Measurements from ENCODE around the gene DCN. TPM values are rescaled to one million over a fixed set of nuclear protein-coding genes. Genes with fewer than 3 reads are reported as not detected.

The DCN gene
- polyA plus RNA-seq, 1 of the 3 experiments (the other 2 are of a cell fraction), result 5.5 TPM

GRCh38 chr12:91176358-91176757, 6.3 kb downstream of the DCN start:
- no peak overlapping the region for H3K27ac ChIP-seq (ENCODE audit: low read depth in 2 of 2, low read length in 1 of 2)
- H4K20me1 ChIP-seq (ENCODE audit: insufficient read depth), result no peaks in the 10 kb centered on the region
- no peak overlapping the region for H3K9ac ChIP-seq
- no peaks in the 10 kb centered on the region for H3K36me3 ChIP-seq (replicated peaks in 1 of 2; ENCODE audit: control insufficient read depth in 1 of 2, insufficient read depth in 2 of 2, low read length in 1 of 2)
- POLR2A ChIA-PET, result no interaction called here
- peaks cover 10% of the 10 kb centered on the region for H3F3A ChIP-seq (replicated peaks; ENCODE audit: insufficient read depth)
- no peak overlapping the region for H2AFZ ChIP-seq (ENCODE audit: low read depth)
- H3K4me3 ChIP-seq (ENCODE audit: low read depth in 2 of 2, low read length in 1 of 2), result no peak overlapping the region
- peaks cover 7 to 15% of the 10 kb centered on the region in 2 experiments; a peak in 3 of 4 replicates for H3K4me1 ChIP-seq (ENCODE audit: control insufficient read depth in 1 of 2, insufficient read depth in 2 of 2, low read depth in 1 of 2, low read length in 1 of 2)
- no peaks in the 10 kb centered on the region for H3K79me2 ChIP-seq (ENCODE audit: insufficient read depth)
- no peak overlapping the region for H3K4me2 ChIP-seq
- no peaks in the 10 kb centered on the region for H3K27me3 ChIP-seq (ENCODE audit: insufficient read depth)
- 88% methylated on average over 2 of the region's 2 CpGs for WGBS (ENCODE audit: low lambda C conversion rate)
- CTCF ChIA-PET, result interaction anchor here (0.9 to 8.2 kb wide), 10 partner anchors 13 to 198 kb away, joined by 3 to 95 read pairs (median 6); no protein-coding TSS in a partner anchor
- H3K9me3 ChIP-seq, result no peaks in the 10 kb centered on the region
- H3K9me2 ChIP-seq, result no peaks in the 10 kb centered on the region
- no peak for DNase-seq
- TF ChIP-seq TEAD4 (IDR thresholded peaks at IDR 0.05; ENCODE audit: borderline replicate concordance, insufficient read depth) (no peak), CHD2 (IDR thresholded peaks at IDR 0.05; ENCODE audit: low read length, partially characterized antibody) (no peak), FOSL2 (IDR thresholded peaks at IDR 0.05; ENCODE audit: borderline replicate concordance, low read depth) (no peak), FOXJ3 (CRISPR knock-in tag; IDR thresholded peaks at IDR 0.05) (no peak), RXRA (IDR thresholded peaks at IDR 0.05; ENCODE audit: borderline replicate concordance, low read depth) (no peak), SIN3A (IDR thresholded peaks at IDR 0.05; ENCODE audit: borderline replicate concordance, low read depth, low read length) (no peak), MEF2A (IDR thresholded peaks at IDR 0.05; ENCODE audit: borderline replicate concordance, low read depth) (no peak), ELF1 (IDR thresholded peaks at IDR 0.05) (no peak), RCOR1 (IDR thresholded peaks at IDR 0.05; ENCODE audit: low read length) (no peak)
- TF ChIP-seq, protein P1, sequence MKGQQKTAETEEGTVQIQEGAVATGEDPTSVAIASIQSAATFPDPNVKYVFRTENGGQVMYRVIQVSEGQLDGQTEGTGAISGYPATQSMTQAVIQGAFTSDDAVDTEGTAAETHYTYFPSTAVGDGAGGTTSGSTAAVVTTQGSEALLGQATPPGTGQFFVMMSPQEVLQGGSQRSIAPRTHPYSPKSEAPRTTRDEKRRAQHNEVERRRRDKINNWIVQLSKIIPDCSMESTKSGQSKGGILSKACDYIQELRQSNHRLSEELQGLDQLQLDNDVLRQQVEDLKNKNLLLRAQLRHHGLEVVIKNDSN (IDR thresholded peaks at IDR 0.05; ENCODE audit: borderline replicate concordance, low read depth), result no peak
- TF ChIP-seq, protein P2, sequence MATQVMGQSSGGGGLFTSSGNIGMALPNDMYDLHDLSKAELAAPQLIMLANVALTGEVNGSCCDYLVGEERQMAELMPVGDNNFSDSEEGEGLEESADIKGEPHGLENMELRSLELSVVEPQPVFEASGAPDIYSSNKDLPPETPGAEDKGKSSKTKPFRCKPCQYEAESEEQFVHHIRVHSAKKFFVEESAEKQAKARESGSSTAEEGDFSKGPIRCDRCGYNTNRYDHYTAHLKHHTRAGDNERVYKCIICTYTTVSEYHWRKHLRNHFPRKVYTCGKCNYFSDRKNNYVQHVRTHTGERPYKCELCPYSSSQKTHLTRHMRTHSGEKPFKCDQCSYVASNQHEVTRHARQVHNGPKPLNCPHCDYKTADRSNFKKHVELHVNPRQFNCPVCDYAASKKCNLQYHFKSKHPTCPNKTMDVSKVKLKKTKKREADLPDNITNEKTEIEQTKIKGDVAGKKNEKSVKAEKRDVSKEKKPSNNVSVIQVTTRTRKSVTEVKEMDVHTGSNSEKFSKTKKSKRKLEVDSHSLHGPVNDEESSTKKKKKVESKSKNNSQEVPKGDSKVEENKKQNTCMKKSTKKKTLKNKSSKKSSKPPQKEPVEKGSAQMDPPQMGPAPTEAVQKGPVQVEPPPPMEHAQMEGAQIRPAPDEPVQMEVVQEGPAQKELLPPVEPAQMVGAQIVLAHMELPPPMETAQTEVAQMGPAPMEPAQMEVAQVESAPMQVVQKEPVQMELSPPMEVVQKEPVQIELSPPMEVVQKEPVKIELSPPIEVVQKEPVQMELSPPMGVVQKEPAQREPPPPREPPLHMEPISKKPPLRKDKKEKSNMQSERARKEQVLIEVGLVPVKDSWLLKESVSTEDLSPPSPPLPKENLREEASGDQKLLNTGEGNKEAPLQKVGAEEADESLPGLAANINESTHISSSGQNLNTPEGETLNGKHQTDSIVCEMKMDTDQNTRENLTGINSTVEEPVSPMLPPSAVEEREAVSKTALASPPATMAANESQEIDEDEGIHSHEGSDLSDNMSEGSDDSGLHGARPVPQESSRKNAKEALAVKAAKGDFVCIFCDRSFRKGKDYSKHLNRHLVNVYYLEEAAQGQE (IDR thresholded peaks at IDR 0.05; ENCODE audit: low read depth, low read length), result no peak

- Histone ChIP-seq H3F3A (replicated peaks; ENCODE audit: insufficient read depth) (no peaks in the 10 kb centered on the region), H3K27me3 (ENCODE audit: insufficient read depth) (no peaks in the 10 kb centered on the region), H2AFZ (ENCODE audit: low read depth) (no peak overlapping the region; the same call in 1 of the 2 replicates), H3K9me3 (no peaks in the 10 kb centered on the region; the same call in 1 of the 2 replicates), H3K4me2 (no peak overlapping the region), H3K4me3 (ENCODE audit: low read depth in 2 of 2, low read length in 1 of 2) (no peak overlapping the region), H3K79me2 (ENCODE audit: insufficient read depth) (no peaks in the 10 kb centered on the region), H3K4me1 (ENCODE audit: control insufficient read depth in 1 of 2, insufficient read depth in 2 of 2, low read depth in 1 of 2, low read length in 1 of 2) (peaks cover 0 to 6% of the 10 kb centered on the region in 2 experiments; a peak in 2 of 4 replicates), H3K9me2 (no peaks in the 10 kb centered on the region), H3K27ac (ENCODE audit: low read depth in 2 of 2, low read length in 1 of 2) (no peak overlapping the region), H3K36me3 (replicated peaks in 1 of 2; ENCODE audit: control insufficient read depth in 1 of 2, insufficient read depth in 2 of 2, low read length in 1 of 2) (no peaks in the 10 kb centered on the region), H4K20me1 (ENCODE audit: insufficient read depth) (no peaks in the 10 kb centered on the region), H3K9ac (no peak overlapping the region)
- ChIA-PET CTCF (interaction anchor here (1.4 to 2.3 kb wide), 2 partner anchors 153 to 194 kb away, joined by 4 to 15 read pairs; no protein-coding TSS in a partner anchor), POLR2A (no interaction called here)
- TF ChIP-seq MXI1 (IDR thresholded peaks at IDR 0.05; ENCODE audit: low read depth, low read length) (no peak), JUND (IDR thresholded peaks at IDR 0.05) (no peak), GABPA (IDR thresholded peaks at IDR 0.05; ENCODE audit: low read depth) (no peak), YY1 (IDR thresholded peaks at IDR 0.05; ENCODE audit: low read depth) (no peak), POLR2AphosphoS5 (IDR thresholded peaks at IDR 0.05; ENCODE audit: low read depth, low read length) (no peak), TEAD4 (IDR thresholded peaks at IDR 0.05; ENCODE audit: borderline replicate concordance, insufficient read depth) (no peak), ELF1 (IDR thresholded peaks at IDR 0.05) (no peak), RCOR1 (IDR thresholded peaks at IDR 0.05; ENCODE audit: low read length) (no peak)
- 72% methylated on average over 1 of the region's 1 CpG for WGBS (ENCODE audit: low lambda C conversion rate)
- no peak for DNase-seq
Measured at GRCh38 chr12:91173124-91173523, 9.5 kb downstream of the DCN start.
